BJ (cell line): ENCODE data around the gene EDRF1. TPM values are rescaled to one million over a fixed set of nuclear protein-coding genes. Genes with fewer than 3 reads are reported as not detected.

Source experiments
- CTCF ChIA-PET: fragments of 350-600 bp; formaldehyde crosslinking; extraction: SDS; loops from one replicate; lab custom pipeline; 2021; ENCODE audit warnings: antibody characterized with exemption, inconsistent platforms; lab: Yijun Ruan, JAX
- POLR2A ChIA-PET: fragments of 300-600 bp; sonication (Branson Sonifier 250); formaldehyde crosslinking; extraction: SDS; loops from one replicate; lab custom pipeline; 2021; ENCODE audit warnings: antibody characterized with exemption; lab: Charles Lee
- DNase-seq: peaks from one replicate; pipeline ENCODE4 v3.0.0-alpha.2; 2011; ENCODE audit warnings: low read depth
- H3K27me3 ChIP-seq: 2 replicates; pipeline ENCODE4 v1.6.0; 2011; ENCODE audit warnings: low read length; ENCODE audit not compliant: control insufficient read depth, insufficient read depth
- H3K36me3 ChIP-seq: 2 replicates; pipeline ENCODE4 v1.5.1; 2011; ENCODE audit warnings: low read length; ENCODE audit not compliant: control insufficient read depth, insufficient read depth
- H3K4me3 ChIP-seq: 2 replicates; pipeline ENCODE4 v1.5.1; 2011; ENCODE audit warnings: low read depth, mild to moderate bottlenecking, control low read depth, low read length
- CTCF ChIP-seq: IDR thresholded peaks from 2 replicates; pipeline ENCODE4 v1.5.1; 2011; ENCODE audit warnings: low read depth, mild to moderate bottlenecking, control low read depth, inconsistent platforms, low read length, moderate library complexity; ENCODE audit not compliant: insufficient read depth
- polyA minus RNA-seq: library from RNA; depleted of rRNA, polyadenylated mRNA; stranded (reverse); fragments of >200 nt; gene quantifications from 2 replicates; pipeline ENCODE4 v1.2.3, GENCODE V29; 2011; rRNA and poly(A)+ RNA removed
- polyA plus RNA-seq: library from polyadenylated mRNA; depleted of rRNA; stranded (reverse); fragments of >200 nt; gene quantifications from 2 replicates; pipeline ENCODE4 v1.2.3, GENCODE V29; 2011; rRNA removed

Gene EDRF1, protein sequence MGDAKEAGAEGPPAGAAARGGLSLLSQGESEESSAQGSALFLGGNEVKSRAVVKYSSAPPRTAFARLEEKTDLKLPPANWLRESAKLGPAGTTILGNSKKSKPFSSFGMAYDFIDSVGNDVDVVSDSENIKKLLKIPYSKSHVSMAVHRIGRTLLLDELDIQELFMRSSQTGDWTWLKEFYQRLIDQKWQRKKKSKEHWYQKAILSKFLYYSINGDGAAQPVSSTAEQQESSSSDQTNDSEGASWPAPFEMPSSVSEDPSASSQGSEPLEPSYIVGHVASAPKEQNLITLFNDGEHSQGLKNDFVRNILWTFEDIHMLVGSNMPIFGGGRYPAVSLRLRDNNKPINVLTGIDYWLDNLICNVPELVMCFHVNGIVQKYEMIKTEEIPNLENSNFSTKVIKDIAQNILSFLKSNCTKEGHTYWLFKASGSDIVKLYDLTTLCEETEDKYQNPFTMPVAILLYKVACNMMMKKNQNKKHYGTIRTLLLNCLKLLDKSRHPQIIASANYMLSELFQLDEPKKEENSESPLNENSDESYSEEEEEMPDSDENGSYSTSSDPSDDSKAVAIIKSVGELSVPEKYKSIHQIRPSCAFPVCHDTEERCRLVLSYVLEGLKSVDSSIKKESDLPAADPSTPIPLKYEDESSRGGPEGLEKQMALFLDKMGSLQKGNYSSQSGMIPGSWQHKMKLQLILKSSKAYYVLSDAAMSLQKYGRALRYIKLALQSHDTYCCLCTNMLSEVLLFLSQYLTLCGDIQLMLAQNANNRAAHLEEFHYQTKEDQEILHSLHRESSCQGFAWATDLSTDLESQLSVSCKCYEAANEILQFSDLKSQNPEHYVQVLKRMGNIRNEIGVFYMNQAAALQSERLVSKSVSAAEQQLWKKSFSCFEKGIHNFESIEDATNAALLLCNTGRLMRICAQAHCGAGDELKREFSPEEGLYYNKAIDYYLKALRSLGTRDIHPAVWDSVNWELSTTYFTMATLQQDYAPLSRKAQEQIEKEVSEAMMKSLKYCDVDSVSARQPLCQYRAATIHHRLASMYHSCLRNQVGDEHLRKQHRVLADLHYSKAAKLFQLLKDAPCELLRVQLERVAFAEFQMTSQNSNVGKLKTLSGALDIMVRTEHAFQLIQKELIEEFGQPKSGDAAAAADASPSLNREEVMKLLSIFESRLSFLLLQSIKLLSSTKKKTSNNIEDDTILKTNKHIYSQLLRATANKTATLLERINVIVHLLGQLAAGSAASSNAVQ
- polyA plus RNA-seq = 15.7 and 20.1 TPM in 2 replicates
- 17.9 and 21.6 TPM in 2 replicates for polyA minus RNA-seq

GRCh38 chr10:125719173-125720001 is at the start of gene EDRF1:
Gene EDRF1, plus strand, starts transcription at chr10:125719709. Its CDS starts 99 bp downstream, at chr10:125719808.
- peak; percentile 95 for DNase-seq
- no peak for TF ChIP-seq CTCF
- no peaks in the 10 kb centered on the region for H3K27me3 ChIP-seq
- CTCF ChIA-PET = no interaction called here
- H3K4me3 ChIP-seq = peak within 1 kb of the TSS; percentile 86
- no peaks in the 10 kb centered on the region for H3K36me3 ChIP-seq
- POLR2A ChIA-PET = interaction anchor here (0.6 to 0.7 kb wide), 2 partner anchors 564 to 798 kb away, joined by 3 to 4 read pairs; no protein-coding TSS in a partner anchor

- Histone ChIP-seq H3K27me3 (peaks cover 3% of the 10 kb centered on the region; the same call in 1 of the 2 replicates), H3K4me3 (no peak overlapping the region), H3K36me3 (no peaks in the 10 kb centered on the region)
- no peak for TF ChIP-seq CTCF
- ChIA-PET POLR2A (no interaction called here), CTCF (interaction anchor here (0.6 kb wide), 1 partner anchor 1411 kb away, joined by 3 read pairs; no protein-coding TSS in a partner anchor)
- DNase-seq = no peak
Observed at GRCh38 chr10:125672884-125673283, 46.6 kb upstream of the EDRF1 start.

GRCh38 chr10:125679436-125679835 is 40.1 kb upstream of the EDRF1 start:
- no peak for TF ChIP-seq CTCF
- CTCF ChIA-PET = no interaction called here
- no peaks in the 10 kb centered on the region for H3K36me3 ChIP-seq
- H3K27me3 ChIP-seq = peaks cover 3% of the 10 kb centered on the region
- no peak for DNase-seq
- H3K4me3 ChIP-seq = no peak overlapping the region
- POLR2A ChIA-PET = no interaction called here

DNA sequence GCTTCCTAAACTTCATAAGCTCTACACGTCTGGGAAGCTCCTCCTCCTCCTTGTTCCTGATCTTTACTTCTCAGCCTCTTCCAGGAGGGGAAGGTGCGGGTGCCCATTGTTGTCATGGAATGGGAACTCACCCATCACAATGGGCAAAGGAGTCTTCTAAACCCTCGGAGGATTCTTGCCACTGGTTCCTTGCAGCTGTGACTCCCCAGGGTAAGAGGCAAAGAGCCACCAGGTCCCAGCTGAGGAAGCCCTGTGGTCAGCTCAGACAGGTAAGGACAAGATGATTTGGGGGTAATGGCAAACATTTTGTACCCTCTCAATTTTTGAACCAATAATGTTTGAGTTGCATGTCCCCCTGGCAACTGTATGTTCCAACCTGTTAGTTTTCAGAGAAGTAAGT is 36.4 kb upstream of the EDRF1 start, which contains the start of gene TEX36:
TSS of gene TEX36 (minus strand) at position 101 of the 400 bp plus-strand sequence. CDS start 174 bp downstream, outside the sequence.
- no peak for TF ChIP-seq CTCF
- Histone ChIP-seq H3K4me3 (no peak within 1 kb of the TSS), H3K36me3 (no peaks in the 10 kb centered on the region), H3K27me3 (no peaks in the 10 kb centered on the region; the same call in 1 of the 2 replicates)
- CTCF ChIA-PET = no interaction called here
- no peak for DNase-seq
- POLR2A ChIA-PET = no interaction called here
